C4-2B (cell line): ENCODE data around the gene CYP17A1.

Experiments
- ZFX ChIP-seq: fragments of 450-650 bp; IDR thresholded peaks from 2 replicates; pipeline ENCODE4 v1.6.1; 2017
- TF ChIP-seq, protein P1 (sequence below): fragments of 450-650 bp; conservative IDR thresholded peaks from 2 replicates; pipeline ENCODE4 v1.5.1; 2017; ENCODE audit warnings: mild to moderate bottlenecking

DNA sequence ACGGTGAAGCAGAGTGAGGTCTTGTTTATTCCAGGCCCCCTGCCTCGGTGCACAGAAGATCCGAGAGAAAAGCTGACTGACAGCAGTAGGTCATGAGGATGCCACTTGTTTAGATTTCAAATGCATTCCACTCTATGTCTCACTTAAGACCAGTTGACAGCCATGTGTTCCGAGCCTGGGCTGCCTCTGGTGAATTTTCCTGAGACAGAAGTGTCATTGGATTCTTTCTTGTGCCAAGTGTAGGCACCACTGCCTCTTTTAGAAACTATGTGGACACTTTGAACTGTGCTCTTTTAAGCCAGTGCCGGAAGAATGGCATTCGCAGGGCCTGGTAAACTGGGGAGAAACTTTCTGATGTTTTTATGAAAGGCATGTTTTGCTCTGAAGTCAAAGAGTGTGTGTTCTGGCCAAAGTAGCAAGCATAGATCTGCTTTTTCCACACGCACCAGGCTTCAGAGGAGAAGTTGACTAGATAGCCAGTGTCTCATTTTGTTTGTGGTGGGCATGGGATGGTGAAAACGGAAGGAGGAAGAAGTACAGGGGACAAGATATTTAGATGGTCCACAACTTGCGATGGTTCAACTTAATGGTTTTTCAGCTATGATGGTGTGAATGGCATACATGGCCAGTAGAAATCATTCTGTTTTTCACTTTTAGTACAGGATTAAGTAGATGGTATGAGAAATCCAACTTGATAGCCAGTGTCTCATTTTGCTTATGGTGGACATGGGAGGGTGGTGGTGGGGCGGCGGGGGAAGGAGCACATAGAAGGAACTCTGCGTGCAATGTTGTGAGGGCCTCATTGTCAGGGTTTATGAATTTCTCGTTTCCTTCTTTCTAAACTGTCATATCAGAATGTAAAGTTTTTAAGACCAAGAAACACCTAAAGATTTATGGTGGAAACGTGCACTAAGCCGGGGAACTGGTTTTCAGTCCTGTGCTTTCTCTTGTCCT is 41.5 kb downstream of the CYP17A1 start:
- TF ChIP-seq, protein P1, sequence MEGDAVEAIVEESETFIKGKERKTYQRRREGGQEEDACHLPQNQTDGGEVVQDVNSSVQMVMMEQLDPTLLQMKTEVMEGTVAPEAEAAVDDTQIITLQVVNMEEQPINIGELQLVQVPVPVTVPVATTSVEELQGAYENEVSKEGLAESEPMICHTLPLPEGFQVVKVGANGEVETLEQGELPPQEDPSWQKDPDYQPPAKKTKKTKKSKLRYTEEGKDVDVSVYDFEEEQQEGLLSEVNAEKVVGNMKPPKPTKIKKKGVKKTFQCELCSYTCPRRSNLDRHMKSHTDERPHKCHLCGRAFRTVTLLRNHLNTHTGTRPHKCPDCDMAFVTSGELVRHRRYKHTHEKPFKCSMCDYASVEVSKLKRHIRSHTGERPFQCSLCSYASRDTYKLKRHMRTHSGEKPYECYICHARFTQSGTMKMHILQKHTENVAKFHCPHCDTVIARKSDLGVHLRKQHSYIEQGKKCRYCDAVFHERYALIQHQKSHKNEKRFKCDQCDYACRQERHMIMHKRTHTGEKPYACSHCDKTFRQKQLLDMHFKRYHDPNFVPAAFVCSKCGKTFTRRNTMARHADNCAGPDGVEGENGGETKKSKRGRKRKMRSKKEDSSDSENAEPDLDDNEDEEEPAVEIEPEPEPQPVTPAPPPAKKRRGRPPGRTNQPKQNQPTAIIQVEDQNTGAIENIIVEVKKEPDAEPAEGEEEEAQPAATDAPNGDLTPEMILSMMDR = no peak
- no peak for TF ChIP-seq ZFX
